Fibroblast of skin of abdomen (primary cell): Measurements from ENCODE around the gene RBM33.

Source experiments
- DNase-seq: peaks from one replicate; pipeline ENCODE4 v3.0.0-alpha.2; 2013

RBM33 gene

GRCh38 chr7:155798673-155799439, 154.4 kb downstream of the RBM33 start:
- DNase-seq: no peak

GRCh38 chr7:155799514-155799913, 155.1 kb downstream of the RBM33 start:
- no peak for DNase-seq

GRCh38 chr7:155800301-155800700, 155.8 kb downstream of the RBM33 start:
- DNase-seq: no peak

- DNase-seq: no peak
These were observed 156.3 kb downstream of the RBM33 start for GRCh38 chr7:155800741-155801267.

GRCh38 chr7:155802291-155802690, 157.8 kb downstream of the RBM33 start:
- DNase-seq: no peak

- DNase-seq: no peak
These were observed 158.5 kb downstream of the RBM33 start for GRCh38 chr7:155802906-155803417.

- no peak for DNase-seq
These were observed 159.2 kb downstream of the RBM33 start for GRCh38 chr7:155803418-155804376.

- no peak for DNase-seq
These were observed 160.0 kb downstream of the RBM33 start for GRCh38 chr7:155804431-155804831.

- DNase-seq: peak; percentile 56
These were observed 160.7 kb downstream of the RBM33 start for GRCh38 chr7:155804897-155805825.

GRCh38 chr7:155805826-155806095, 161.3 kb downstream of the RBM33 start:
- DNase-seq: no peak

GRCh38 chr7:155806096-155806871, 161.8 kb downstream of the RBM33 start:
- DNase-seq: no peak

- no peak for DNase-seq
These were observed 162.7 kb downstream of the RBM33 start for GRCh38 chr7:155807065-155807671.

GRCh38 chr7:155807789-155808548, 163.5 kb downstream of the RBM33 start:
- no peak for DNase-seq

- no peak for DNase-seq
These were observed 164.3 kb downstream of the RBM33 start for GRCh38 chr7:155808549-155809331.

GRCh38 chr7:155809332-155809946, 165.0 kb downstream of the RBM33 start:
- no peak for DNase-seq

- no peak for DNase-seq
These were observed 165.7 kb downstream of the RBM33 start for GRCh38 chr7:155809947-155810769.

- DNase-seq: no peak
These were observed 166.5 kb downstream of the RBM33 start for GRCh38 chr7:155810770-155811559.
